Measurements from ENCODE around the gene CREM.

DNA sequence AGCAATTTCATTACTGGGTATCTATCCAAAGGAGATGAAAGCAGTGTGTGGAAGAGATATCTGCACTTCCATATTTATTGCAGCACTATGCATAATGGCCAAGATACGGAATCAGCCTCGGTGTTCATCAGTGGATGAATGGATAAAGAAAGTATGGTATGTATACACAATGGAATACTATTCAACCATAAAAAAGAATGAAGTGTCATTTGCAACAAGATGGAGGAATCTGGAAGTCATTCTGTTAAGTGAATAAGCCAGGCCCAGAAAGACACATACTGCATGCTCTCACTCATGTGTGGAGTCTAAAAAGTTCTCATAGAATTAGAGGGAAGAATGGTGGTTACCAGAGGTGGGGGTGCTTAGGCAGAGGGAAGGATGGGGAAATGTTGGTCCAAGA lies 35.3 kb downstream of the CREM start:
- TF ChIP-seq, protein P1, sequence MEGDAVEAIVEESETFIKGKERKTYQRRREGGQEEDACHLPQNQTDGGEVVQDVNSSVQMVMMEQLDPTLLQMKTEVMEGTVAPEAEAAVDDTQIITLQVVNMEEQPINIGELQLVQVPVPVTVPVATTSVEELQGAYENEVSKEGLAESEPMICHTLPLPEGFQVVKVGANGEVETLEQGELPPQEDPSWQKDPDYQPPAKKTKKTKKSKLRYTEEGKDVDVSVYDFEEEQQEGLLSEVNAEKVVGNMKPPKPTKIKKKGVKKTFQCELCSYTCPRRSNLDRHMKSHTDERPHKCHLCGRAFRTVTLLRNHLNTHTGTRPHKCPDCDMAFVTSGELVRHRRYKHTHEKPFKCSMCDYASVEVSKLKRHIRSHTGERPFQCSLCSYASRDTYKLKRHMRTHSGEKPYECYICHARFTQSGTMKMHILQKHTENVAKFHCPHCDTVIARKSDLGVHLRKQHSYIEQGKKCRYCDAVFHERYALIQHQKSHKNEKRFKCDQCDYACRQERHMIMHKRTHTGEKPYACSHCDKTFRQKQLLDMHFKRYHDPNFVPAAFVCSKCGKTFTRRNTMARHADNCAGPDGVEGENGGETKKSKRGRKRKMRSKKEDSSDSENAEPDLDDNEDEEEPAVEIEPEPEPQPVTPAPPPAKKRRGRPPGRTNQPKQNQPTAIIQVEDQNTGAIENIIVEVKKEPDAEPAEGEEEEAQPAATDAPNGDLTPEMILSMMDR (IDR thresholded peaks at IDR 0.05) = no peak
- TF ChIP-seq POLR2AphosphoS5 (IDR thresholded peaks at IDR 0.05) = no peak
- no peak for TF ChIP-seq POLR2A (IDR thresholded peaks at IDR 0.05)

Data from sigmoid colon (tissue), 4 donors.